NCI-H1417 (cell line): ENCODE measurements around the gene RAD50.
A peak's percentile ranks its signal among the peaks of the same experiment; 100 is the strongest.
"Not testable (repeated sequence)": the region's sequence is repeated elsewhere in the genome, so short reads cannot be mapped to it uniquely, and the experiment has no call there.

Experiments used
- DNase-seq, 3 experiments: peaks; one replicate each; lab custom pipeline; 2025; lab: John Stamatoyannopoulos, UW

RAD50 gene

GRCh38 chr5:132557478-132558172 lies 848 bp downstream of the RAD50 start:
- peak in 2 of 3 experiments; percentile 29 to 67 for DNase-seq

GRCh38 chr5:132559383-132560060 lies 2.7 kb downstream of the RAD50 start:
- no peak for DNase-seq

GRCh38 chr5:132561601-132562000 lies 4.8 kb downstream of the RAD50 start:
- DNase-seq = no peak

- DNase-seq = not testable (repeated sequence)
These were observed 7.8 kb downstream of the RAD50 start for GRCh38 chr5:132564555-132564954.

- DNase-seq = no peak
These were observed 9.9 kb downstream of the RAD50 start for GRCh38 chr5:132566657-132567056.

DNA sequence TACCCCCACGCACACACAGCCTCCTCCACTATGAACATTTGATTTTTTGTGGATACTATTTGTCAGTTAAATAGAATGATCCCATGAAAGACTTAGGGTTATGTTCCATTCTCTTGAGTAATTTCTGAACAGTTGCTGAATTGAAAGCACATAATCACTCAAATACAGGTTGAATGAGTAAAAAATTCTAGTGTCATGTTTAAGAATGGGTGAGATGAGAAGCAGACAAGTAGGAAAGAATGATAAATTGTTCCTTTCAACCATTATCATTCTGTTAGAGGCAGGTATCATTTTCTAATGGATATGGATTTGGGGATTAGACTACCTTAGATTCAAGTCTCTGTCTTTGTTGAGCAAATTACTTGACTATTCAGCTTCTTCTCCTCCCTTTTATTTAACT lies 19.3 kb downstream of the RAD50 start:
- no peak for DNase-seq

DNA sequence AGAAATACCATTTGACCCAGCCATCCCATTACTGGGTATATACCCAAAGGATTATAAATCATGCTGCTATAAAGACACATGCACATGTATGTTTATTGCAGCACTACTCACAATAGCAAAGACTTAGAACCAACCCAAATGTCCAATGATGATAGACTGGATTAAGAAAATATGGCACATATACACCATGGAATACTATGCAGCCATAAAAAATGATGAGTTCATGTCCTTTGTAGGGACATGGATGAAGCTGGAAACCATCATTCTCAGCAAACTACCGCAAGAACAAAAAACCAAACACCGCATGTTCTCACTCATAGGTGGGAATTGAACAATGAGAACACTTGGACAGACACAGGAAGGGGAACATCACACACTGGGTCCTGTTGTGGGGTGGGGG lies 27.8 kb downstream of the RAD50 start:
- not testable (repeated sequence) for DNase-seq

- no peak for DNase-seq
These were observed 29.3 kb downstream of the RAD50 start for GRCh38 chr5:132586063-132586462.

- DNase-seq = no peak
These were observed 32.7 kb downstream of the RAD50 start for GRCh38 chr5:132589467-132589866.

DNA sequence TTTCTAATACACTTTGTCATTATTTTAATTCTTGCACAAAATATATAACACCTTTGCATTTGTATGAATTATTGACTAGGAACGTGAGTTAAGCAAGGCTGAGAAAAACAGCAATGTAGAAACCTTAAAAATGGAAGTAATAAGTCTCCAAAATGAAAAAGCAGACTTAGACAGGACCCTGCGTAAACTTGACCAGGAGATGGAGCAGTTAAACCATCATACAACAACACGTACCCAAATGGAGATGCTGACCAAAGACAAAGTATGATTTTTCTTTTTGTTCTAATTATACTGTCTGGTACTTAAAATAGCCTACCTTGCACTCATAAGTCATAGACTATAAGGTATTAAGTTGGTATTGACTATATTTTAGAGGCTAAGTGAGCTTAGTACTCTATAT lies 34.4 kb downstream of the RAD50 start:
- DNase-seq = no peak

GRCh38 chr5:132592521-132592920 lies 35.7 kb downstream of the RAD50 start:
- DNase-seq = no peak

DNA sequence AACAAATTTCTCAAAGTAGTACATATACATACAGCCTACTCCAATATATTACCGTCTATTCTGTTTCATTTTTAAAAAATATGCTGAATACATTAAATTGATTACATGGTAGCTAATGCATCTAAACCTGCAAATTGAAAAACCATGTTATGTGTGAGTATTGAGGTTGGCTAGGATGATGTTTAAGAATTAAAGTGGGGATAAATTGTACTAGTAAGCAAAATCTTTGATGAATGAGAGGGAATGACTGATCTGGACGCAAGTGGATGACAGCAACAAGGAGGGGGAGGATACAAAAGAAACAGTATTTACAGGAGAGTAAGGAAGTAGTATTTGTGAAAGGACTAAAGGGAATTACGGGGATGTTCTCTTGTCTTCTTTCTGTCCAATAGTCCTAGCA lies 37.4 kb downstream of the RAD50 start:
- DNase-seq = no peak

GRCh38 chr5:132595624-132596023 lies 38.8 kb downstream of the RAD50 start:
- no peak for DNase-seq

DNA sequence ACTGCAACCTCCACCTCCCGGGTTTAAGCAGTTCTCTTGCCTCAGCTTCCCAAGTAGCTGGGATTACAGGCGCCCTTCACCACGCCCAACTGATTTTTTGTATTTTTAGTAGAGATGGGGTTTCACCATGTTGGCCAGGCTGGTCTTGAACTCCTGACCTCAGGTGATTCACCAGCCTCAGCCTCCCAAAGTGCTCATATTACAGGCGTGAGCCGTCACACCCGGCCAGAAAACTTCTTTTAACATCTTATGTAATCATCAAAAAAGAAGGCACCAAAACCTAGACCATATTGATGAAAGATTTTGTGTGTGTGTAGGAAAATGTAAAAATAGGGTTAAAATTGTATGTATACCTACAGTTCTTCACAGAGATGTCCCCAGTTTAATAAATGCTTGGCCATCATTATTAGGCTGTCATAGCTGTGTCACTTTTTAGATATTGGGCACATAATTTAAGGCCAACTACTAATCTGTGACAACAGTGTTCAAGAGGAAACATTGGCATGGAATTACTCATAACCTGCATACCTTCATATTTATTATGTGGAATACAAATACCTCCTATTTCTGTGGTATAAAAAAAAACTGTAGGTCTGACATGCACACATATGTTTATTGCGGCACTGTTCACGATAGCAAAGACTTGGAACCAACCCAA lies 44.4 kb downstream of the RAD50 start:
- DNase-seq = no peak

DNA sequence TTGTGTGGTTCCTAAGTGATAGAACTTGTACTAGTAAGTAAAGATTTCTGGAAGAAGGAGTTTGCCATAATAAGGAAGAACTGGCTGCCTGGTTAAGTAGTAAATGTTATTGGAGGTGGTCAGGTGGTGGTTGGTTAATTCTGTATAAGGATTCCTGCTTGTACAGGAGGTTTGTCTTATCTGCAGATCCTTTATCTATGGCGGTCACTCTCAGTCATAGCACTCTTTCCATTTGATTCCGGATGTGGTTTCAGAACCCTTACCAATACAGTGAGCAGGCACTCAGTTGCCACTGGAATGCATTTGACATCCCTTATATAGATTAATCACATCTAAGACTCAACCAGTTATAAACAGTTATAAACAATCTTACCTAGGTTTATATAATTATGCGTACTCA lies 50.3 kb downstream of the RAD50 start:
- no peak for DNase-seq

DNA sequence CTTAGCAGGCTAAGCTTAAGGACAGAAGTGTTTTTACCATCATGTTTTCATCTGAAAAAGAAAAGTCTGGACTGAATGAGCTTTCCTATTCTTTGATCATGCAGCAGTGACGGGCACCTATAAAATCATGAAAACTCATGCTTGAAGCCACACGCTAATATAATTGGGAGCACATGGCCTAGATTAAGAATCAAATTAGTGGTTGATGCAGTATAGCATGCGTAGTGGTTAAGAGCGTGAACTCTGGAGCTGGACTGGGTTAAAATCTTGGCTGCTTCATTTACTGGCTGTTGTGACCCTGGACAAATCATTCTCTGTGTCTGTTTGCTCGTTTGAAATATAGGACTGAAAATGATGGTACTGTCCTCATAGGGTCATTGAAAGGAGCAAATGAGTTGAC lies 51.3 kb downstream of the RAD50 start:
- DNase-seq = no peak

DNA sequence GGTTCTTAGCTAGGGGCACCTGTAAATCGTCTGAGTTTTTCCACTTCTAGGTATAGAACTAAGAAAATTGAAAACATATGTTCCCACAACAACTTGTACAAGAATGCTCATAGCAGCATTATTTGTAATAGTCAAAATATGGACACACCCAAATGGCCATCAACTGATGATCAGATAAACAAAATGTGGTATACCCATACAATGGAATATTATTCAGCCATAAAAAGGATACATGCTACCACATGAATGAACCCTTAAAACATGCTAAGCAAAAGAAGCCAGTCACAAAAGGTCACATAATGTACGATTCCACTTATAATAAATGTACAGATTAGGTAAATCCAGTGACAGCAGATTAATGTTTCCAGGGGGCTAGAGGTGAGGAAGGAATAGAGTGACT lies 55.2 kb downstream of the RAD50 start:
- DNase-seq = no peak

- no peak for DNase-seq
These were observed 56.1 kb downstream of the RAD50 start for GRCh38 chr5:132612846-132613245.

GRCh38 chr5:132621699-132622098 lies 64.9 kb downstream of the RAD50 start:
- no peak for DNase-seq

DNA sequence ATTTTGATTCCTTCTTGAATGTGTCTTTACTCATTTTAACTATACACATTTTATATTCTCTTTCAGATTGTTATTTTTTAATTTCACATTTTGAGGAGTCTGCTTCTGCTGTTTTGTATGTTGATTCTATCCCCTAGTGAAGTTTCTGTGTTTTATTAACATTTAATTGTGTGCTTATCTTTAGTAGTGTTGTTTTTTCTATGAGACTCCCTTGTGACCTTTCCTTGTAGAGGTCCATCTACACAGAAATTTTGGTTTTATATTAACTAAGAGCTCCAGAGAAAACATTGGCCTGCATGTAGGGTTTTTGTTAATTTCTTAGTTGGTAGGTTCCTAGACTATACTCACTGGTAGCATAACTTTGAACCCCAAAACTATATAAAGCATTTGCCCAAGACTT lies 65.8 kb downstream of the RAD50 start:
- DNase-seq = no peak

DNA sequence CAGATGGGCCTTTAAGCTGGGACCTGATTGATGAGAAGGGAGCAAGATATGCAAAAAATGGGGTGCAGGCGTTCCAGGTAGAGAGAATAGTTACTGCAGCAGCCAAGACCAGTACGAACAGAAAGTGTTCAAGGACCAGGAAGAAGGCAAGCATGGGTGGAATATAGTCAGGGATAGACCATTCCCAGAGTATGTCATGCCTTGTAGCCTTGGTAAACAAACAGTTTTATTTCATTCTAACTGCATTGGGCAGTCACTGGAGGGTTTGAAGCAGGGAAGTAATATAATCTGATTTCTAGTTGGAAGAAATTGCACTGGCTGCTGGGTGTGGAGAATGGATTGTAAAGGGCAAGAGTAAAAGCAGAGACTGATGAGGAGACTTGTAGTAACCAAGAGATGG lies 70.7 kb downstream of the RAD50 start:
- no peak for DNase-seq

- no peak for DNase-seq
These were observed 72.0 kb downstream of the RAD50 start for GRCh38 chr5:132628814-132629213.

DNA sequence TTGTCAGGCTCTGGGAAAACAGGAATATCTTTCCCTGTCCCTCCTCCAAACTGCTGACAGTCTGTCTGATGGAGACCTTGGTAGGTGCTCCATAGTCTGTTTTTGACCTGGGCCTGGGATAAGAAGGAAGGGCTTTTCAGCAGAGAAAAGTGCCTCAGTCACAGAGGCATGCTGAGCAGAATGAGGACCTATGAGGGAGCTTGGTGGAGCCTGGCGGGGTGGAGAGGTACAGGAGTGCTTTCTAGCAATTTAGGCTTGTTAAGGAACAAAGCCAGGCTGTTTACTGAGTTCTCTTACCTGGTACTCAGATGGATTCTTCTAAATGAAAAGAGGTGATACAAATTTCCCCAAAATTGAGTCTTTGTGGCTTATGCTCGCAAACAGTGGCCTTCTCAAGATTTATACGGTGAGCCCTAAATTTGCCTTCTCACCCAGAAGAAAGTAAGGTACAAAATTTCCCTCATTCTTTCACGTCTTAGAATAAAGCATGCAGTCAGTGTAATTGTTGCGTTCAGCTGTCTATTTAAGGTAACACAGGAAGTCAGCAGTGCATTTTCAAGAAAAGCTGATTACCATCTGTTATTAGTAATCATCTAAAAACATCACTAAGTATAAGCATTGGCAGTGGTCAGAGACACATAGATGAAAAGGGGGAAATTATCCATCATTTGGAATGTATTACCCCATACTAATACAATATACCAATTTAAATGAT lies 72.6 kb downstream of the RAD50 start:
- peak in 1 of 3 experiments; percentile 10 for DNase-seq
